PC-9 (cell line): ENCODE measurements around the gene CTAG1A. TPM values are rescaled to one million over a fixed set of nuclear protein-coding genes. Genes with fewer than 3 reads are reported as not detected.
"Not testable (repeated sequence)": the region's sequence is repeated elsewhere in the genome, so short reads cannot be mapped to it uniquely, and the experiment has no call there.

Experiments
- Bru-seq: library from RNA; stranded (reverse); fragments of 400-500 nt; gene quantifications from one replicate; lab custom pipeline; 2021; lab: Mats Ljungman, UMichigan
- BruChase-seq, 2 experiments: library from RNA; stranded (reverse); fragments of 400-500 nt; gene quantifications; one replicate each; lab custom pipeline; 2021; lab: Mats Ljungman, UMichigan
- BruUV-seq: library from RNA; stranded (reverse); fragments of 400-500 nt; replicated peaks from 2 replicates; lab custom pipeline; 2021; lab: Mats Ljungman, UMichigan
- CTCF ChIA-PET: fragments of 300-600 bp; sonication (Branson Sonifier 250); formaldehyde crosslinking; loops from one replicate; lab custom pipeline; 2022; ENCODE audit warnings: antibody characterized with exemption; lab: Charles Lee
- POLR2A ChIA-PET: fragments of 300-600 bp; sonication (Branson Sonifier 250); formaldehyde crosslinking; loops from one replicate; lab custom pipeline; 2022; ENCODE audit warnings: antibody characterized with exemption; ENCODE audit not compliant: unreplicated experiment; lab: Charles Lee
- DNase-seq, 2 experiments: peaks; one replicate each; pipeline versions ENCODE4 v3.0.0 to v3.0.0-alpha.2; 2015 to 2022; ENCODE audit warnings: mixed read lengths in 1 of 2
- H2AFZ ChIP-seq: fragments of 200-600 bp; sonication (generic); 2 replicates; pipeline ENCODE4 v1.8.1; 2017; ENCODE audit warnings: antibody characterized with exemption
- H3F3A ChIP-seq: fragments of 200-600 bp; sonication (generic); 2 replicates; pipeline ENCODE4 v1.8.1; 2017; ENCODE audit warnings: antibody characterized with exemption, mild to moderate bottlenecking, low read depth; ENCODE audit not compliant: insufficient read depth
- H3K27ac ChIP-seq: fragments of 200-600 bp; sonication (generic); 2 replicates; pipeline ENCODE4 v1.6.1; 2016; ENCODE audit warnings: mixed run types
- H3K27me3 ChIP-seq: fragments of 200-600 bp; sonication (generic); 2 replicates; pipeline ENCODE4 v1.6.1; 2016; ENCODE audit warnings: low read depth, mixed run types; ENCODE audit not compliant: insufficient read depth
- H3K36me3 ChIP-seq: fragments of 200-600 bp; sonication (generic); 2 replicates; pipeline ENCODE4 v1.6.1; 2016; ENCODE audit warnings: low read depth, mixed run types
- H3K4me1 ChIP-seq: fragments of 200-600 bp; sonication (generic); replicated peaks from 2 replicates; pipeline ENCODE4 v1.6.1; 2016; ENCODE audit warnings: mixed run types; ENCODE audit not compliant: insufficient read depth
- H3K4me2 ChIP-seq: fragments of 200-600 bp; sonication (generic); 2 replicates; pipeline ENCODE4 v1.6.1; 2017; ENCODE audit warnings: mixed run types
- H3K4me3 ChIP-seq: fragments of 200-600 bp; sonication (generic); 2 replicates; pipeline ENCODE4 v1.6.1; 2016; ENCODE audit warnings: mixed run types
- H3K79me2 ChIP-seq: fragments of 200-600 bp; sonication (generic); 2 replicates; pipeline ENCODE4 v1.6.1; 2017; ENCODE audit warnings: low read depth, mixed run types
- H3K9me2 ChIP-seq: fragments of 200-600 bp; sonication (generic); 2 replicates; pipeline ENCODE4 v1.8.1; 2017; ENCODE audit warnings: mild to moderate bottlenecking; ENCODE audit not compliant: insufficient read depth
- H3K9me3 ChIP-seq: fragments of 200-600 bp; sonication (generic); 2 replicates; pipeline ENCODE4 v1.8.1; 2016; ENCODE audit warnings: low read depth; ENCODE audit not compliant: insufficient read depth
- H4K20me1 ChIP-seq: fragments of 200-600 bp; sonication (generic); 2 replicates; pipeline ENCODE4 v1.8.1; 2017; ENCODE audit not compliant: insufficient read depth
- EZH2 ChIP-seq: fragments of 200-600 bp; sonication (generic); IDR thresholded peaks from 2 replicates; pipeline ENCODE4 v1.8.0; 2017; ENCODE audit warnings: antibody characterized with exemption, low read depth
- intact Hi-C: fragments of 100-400 bp; cut with micrococcal nuclease; formaldehyde crosslinking; loops from one replicate; pipeline ENCODE4 v1.10.0; 2022; ENCODE audit not compliant: unreplicated experiment
- long read RNA-seq: library from polyadenylated mRNA; stranded (forward); transcript quantifications from one replicate; pipeline ENCODE4 v2.0.0, GENCODE V29; 2022
- total RNA-seq: library from RNA; stranded (reverse); gene quantifications from 2 replicates; pipeline ENCODE4 v1.2.3, GENCODE V29; 2021
- TF ChIP-seq, protein P1 (sequence below): fragments of 200-600 bp; sonication (generic); conservative IDR thresholded peaks from 2 replicates; pipeline ENCODE4 v1.6.1; 2017; ENCODE audit warnings: mixed run types, antibody characterized with exemption, mild to moderate bottlenecking, moderate library complexity

The CTAG1A gene
- total RNA-seq (not detected in 2 replicates), Bru-seq, nascent RNA (not detected), BruChase-seq, experiment 1, labeled RNA remaining after a 2-hour chase (not detected), BruChase-seq, experiment 2, labeled RNA remaining after a 6-hour chase (not detected)
- long read RNA-seq, result 0 reads

DNA sequence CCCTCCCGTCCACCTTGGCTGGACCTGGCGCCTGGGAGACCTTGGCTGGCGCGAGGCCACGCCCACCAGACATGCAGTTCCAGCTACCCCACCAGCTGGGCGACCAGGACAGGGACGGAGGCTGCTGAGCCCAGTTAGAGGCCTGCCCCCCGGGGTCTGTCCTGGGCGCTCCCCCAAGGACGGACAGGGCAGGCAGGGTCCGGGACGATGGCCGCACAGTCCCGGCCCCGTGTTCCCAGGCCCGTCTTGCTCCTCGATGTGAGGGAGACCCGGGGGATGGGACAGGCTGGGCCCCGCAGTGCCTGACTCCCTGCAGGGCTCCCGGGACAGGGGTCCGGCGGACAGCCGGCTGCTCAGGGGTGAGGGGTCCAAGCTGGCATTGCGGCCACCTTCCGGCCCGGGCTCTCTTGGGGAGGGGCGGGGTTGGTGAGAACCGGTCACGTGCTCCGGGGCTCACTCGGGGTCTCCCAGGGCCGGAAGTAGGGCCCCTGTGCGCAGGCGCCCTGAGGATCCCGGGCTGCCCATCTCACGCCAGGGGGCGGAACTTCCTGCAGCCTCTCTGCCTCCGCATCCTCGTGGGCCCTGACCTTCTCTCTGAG, at the start of gene CTAG1A:
TSS of gene CTAG1A (plus strand) at position 549 of the 599 bp plus-strand sequence. CDS start 74 bp downstream, outside the sequence.
- H3K4me1 ChIP-seq, intact Hi-C loops, H3K36me3 ChIP-seq, H3K4me3 ChIP-seq, H3K9me2 ChIP-seq, CTCF ChIA-PET, POLR2A ChIA-PET, H2AFZ ChIP-seq, BruUV-seq, H4K20me1 ChIP-seq, H3K9me3 ChIP-seq, H3K79me2 ChIP-seq, H3K4me2 ChIP-seq, DNase-seq, H3K27me3 ChIP-seq, H3K27ac ChIP-seq, H3F3A ChIP-seq: not testable (repeated sequence)

DNA sequence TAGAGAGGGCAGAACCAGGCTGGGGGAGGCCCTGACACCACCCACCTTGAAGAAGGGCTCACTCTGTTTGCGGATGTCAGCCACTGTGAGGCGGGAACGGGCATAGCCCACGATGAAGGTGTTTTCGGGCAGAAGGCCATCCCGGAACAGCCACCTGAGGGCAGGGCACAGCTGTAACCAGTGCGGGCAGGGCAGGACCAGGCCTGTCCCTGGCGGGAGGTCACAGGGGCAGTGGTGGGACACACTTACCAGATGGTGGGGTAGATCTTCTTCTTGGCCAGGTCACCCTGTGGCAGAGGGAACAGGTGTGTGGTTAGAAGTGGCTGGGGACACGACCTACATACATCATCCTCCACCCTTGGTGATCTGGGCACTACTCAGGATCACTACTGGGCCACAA, 49.0 kb upstream of the CTAG1A start:
- no peaks in the 10 kb centered on the region for H3K27me3 ChIP-seq
- H3K27ac ChIP-seq, result no peak overlapping the region
- no peak for DNase-seq
- no peaks in the 10 kb centered on the region for H3K9me3 ChIP-seq
- no TSS peak for BruUV-seq
- H3F3A ChIP-seq, result peaks cover 88% of the 10 kb centered on the region
- POLR2A ChIA-PET, result no interaction called here
- peaks cover 14% of the 10 kb centered on the region for H4K20me1 ChIP-seq
- H3K4me3 ChIP-seq, result no peak overlapping the region
- CTCF ChIA-PET, result interaction anchor here (2.2 kb wide), 1 partner anchor 162 kb away, joined by 9 read pairs; no protein-coding TSS in a partner anchor
- H3K36me3 ChIP-seq, result peaks cover 28% of the 10 kb centered on the region; the same call in 1 of the 2 replicates
- no peak overlapping the region for H3K4me2 ChIP-seq
- intact Hi-C loops, result no loop called here
- H2AFZ ChIP-seq, result no peak overlapping the region
- TF ChIP-seq, protein P1, sequence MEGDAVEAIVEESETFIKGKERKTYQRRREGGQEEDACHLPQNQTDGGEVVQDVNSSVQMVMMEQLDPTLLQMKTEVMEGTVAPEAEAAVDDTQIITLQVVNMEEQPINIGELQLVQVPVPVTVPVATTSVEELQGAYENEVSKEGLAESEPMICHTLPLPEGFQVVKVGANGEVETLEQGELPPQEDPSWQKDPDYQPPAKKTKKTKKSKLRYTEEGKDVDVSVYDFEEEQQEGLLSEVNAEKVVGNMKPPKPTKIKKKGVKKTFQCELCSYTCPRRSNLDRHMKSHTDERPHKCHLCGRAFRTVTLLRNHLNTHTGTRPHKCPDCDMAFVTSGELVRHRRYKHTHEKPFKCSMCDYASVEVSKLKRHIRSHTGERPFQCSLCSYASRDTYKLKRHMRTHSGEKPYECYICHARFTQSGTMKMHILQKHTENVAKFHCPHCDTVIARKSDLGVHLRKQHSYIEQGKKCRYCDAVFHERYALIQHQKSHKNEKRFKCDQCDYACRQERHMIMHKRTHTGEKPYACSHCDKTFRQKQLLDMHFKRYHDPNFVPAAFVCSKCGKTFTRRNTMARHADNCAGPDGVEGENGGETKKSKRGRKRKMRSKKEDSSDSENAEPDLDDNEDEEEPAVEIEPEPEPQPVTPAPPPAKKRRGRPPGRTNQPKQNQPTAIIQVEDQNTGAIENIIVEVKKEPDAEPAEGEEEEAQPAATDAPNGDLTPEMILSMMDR, result no peak
- TF ChIP-seq EZH2, result no peak
- H3K79me2 ChIP-seq, result peaks cover 66% of the 10 kb centered on the region
- no peaks in the 10 kb centered on the region for H3K9me2 ChIP-seq
- peaks cover 35% of the 10 kb centered on the region for H3K4me1 ChIP-seq

DNA sequence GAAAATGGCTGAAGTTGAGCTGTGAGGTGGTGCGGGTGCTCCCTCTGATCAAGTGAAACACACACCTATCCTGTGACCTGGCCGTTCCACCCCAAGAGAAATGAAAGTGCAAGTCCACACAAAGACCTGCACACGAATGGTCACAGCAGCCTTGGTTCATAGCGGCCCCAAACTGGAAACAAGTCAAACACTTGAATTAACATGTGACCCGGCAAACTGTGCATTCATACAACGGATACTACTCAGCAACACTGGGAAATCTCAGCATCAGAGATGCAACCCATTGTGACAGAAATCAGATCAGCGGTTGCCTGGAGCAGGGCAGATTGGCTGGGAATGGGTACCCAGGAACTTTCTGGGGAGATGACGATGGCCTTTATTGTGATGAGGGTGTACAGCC, 45.9 kb upstream of the CTAG1A start:
- Histone ChIP-seq H3K4me2 (peak overlapping the region; percentile 99), H2AFZ (no peak overlapping the region), H3K36me3 (peaks cover 35% of the 10 kb centered on the region), H3F3A (peaks cover 94% of the 10 kb centered on the region), H4K20me1 (peaks cover 14% of the 10 kb centered on the region), H3K27me3 (no peaks in the 10 kb centered on the region), H3K9me3 (no peaks in the 10 kb centered on the region), H3K79me2 (peaks cover 80% of the 10 kb centered on the region), H3K4me1 (peaks cover 58% of the 10 kb centered on the region), H3K27ac (peak overlapping the region; percentile 100; the same call in 1 of the 2 replicates), H3K9me2 (no peaks in the 10 kb centered on the region), H3K4me3 (no peak overlapping the region)
- CTCF ChIA-PET, result no interaction called here
- intact Hi-C loops, result no loop called here
- no peak for TF ChIP-seq EZH2
- TF ChIP-seq, protein P1, result no peak
- no TSS peak for BruUV-seq
- DNase-seq, result no peak
- POLR2A ChIA-PET, result interaction anchor here (0.7 kb wide), 1 partner anchor 165 kb away, joined by 4 read pairs; no protein-coding TSS in a partner anchor

DNA sequence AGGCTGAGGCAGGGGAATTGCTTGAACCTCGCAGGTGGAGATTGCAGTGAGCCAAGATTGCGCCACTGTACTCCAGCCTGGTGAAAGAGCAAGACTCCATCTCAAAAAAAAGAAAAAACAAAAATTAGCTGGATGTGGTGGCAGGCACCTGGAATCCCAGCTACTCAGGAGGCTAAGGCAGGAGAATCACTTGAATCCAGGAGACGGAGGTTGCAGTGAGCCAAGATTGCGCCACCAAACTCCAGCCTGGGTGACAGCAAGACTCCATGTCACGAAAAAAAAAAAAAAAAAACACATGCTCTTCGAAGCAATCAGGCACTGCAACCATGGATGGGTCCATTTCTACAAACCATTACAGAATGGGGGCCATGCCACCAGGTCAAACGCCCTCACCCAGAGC, 44.6 kb upstream of the CTAG1A start:
- BruUV-seq, intact Hi-C loops, H2AFZ ChIP-seq, DNase-seq, H3K9me2 ChIP-seq, H3K27me3 ChIP-seq, H3K9me3 ChIP-seq, H4K20me1 ChIP-seq: not testable (repeated sequence)
- H3K4me3 ChIP-seq, result peak overlapping the region; percentile 38; the same call in 1 of the 2 replicates
- ChIA-PET CTCF (interaction anchor here (0.7 kb wide), 1 partner anchor 264 kb away, joined by 24 read pairs; no protein-coding TSS in a partner anchor), POLR2A (interaction anchor here (0.6 to 1.4 kb wide), 5 partner anchors 8 to 96 kb away, joined by 3 to 18 read pairs (median 4); no protein-coding TSS in a partner anchor)
- peaks cover 40% of the 10 kb centered on the region for H3K36me3 ChIP-seq
- H3K4me1 ChIP-seq, result peaks cover 58% of the 10 kb centered on the region
- peak overlapping the region; percentile 99 for H3K4me2 ChIP-seq
- H3F3A ChIP-seq, result peaks cover 94% of the 10 kb centered on the region
- peaks cover 83% of the 10 kb centered on the region for H3K79me2 ChIP-seq
- H3K27ac ChIP-seq, result peak overlapping the region; percentile 100
